CD4-positive, alpha-beta T cell (primary cell): ENCODE measurements around the gene AKNA. TPM values are rescaled to one million over a fixed set of nuclear protein-coding genes. Genes with fewer than 3 reads are reported as not detected.

Experiments used
- ATAC-seq: fragments of 200-7000 bp; cut with Tn5 transposase; one replicate; pipeline ENCODE4 v1.10.0; 2022; ENCODE audit warnings: mild to moderate bottlenecking; ENCODE audit not compliant: poor library complexity
- CTCF ChIA-PET: fragments of 350-600 bp; sonication (Branson Sonifier 250); formaldehyde crosslinking; loops from one replicate; lab custom pipeline; 2021; ENCODE audit warnings: antibody characterized with exemption, inconsistent platforms; lab: Charles Lee
- POLR2A ChIA-PET: fragments of 350-600 bp; sonication (Branson Sonifier 250); formaldehyde crosslinking; loops from one replicate; lab custom pipeline; 2021; ENCODE audit warnings: antibody characterized with exemption, inconsistent platforms; lab: Charles Lee
- DNase-seq, 14 experiments: peaks; one replicate each; pipeline ENCODE4 v3.0.0-alpha.2; 2013 to 2020; ENCODE audit warnings: mixed read lengths in 2 of 14
- H3K27ac ChIP-seq, 2 donors: one replicate each; pipeline versions ENCODE4 v1.5.1 to v1.7.0; 2013; ENCODE audit warnings: low read length in 2 of 2, low read depth in 1 of 2, mild to moderate bottlenecking in 1 of 2
- H3K27me3 ChIP-seq, 2 experiments: 1 replicate in 1 of 2; 2 replicates in 1 of 2; pipeline versions ENCODE4 v1.6.1 to v1.7.0; 2013; ENCODE audit warnings: low read length in 2 of 2, control low read depth in 1 of 2, mild to moderate bottlenecking in 1 of 2, moderate library complexity in 1 of 2; ENCODE audit not compliant: insufficient read depth in 2 of 2, control insufficient read depth in 1 of 2
- H3K36me3 ChIP-seq: one replicate; pipeline ENCODE4 v1.6.1; 2013; ENCODE audit warnings: low read length, control low read depth; ENCODE audit not compliant: insufficient read depth
- H3K4me1 ChIP-seq: one replicate; pipeline ENCODE4 v1.6.1; 2013; ENCODE audit warnings: low read length, control low read depth; ENCODE audit not compliant: insufficient read depth
- H3K4me3 ChIP-seq: one replicate; pipeline ENCODE4 v1.5.1; 2013; ENCODE audit warnings: mild to moderate bottlenecking, low read length, moderate library complexity
- H3K9me3 ChIP-seq, 2 experiments: 1 replicate in 1 of 2; 2 replicates in 1 of 2; pipeline versions ENCODE4 v1.6.1 to v1.7.0; 2013; ENCODE audit warnings: low read length in 2 of 2, mild to moderate bottlenecking in 2 of 2, control low read depth in 1 of 2, moderate library complexity in 1 of 2; ENCODE audit not compliant: control insufficient read depth in 1 of 2, insufficient read depth in 1 of 2
- H3K27ac Mint-ChIP-seq: one replicate; pipeline ENCODE4 v1.8.0; 2020; ENCODE audit warnings: mixed read lengths
- H3K27me3 Mint-ChIP-seq: one replicate; pipeline ENCODE4 v1.8.0; 2021; ENCODE audit warnings: mixed read lengths
- H3K36me3 Mint-ChIP-seq: one replicate; pipeline ENCODE4 v1.8.0; 2021; ENCODE audit warnings: low read depth, mixed read lengths
- H3K4me1 Mint-ChIP-seq: one replicate; pipeline ENCODE4 v1.8.0; 2021; ENCODE audit warnings: low read depth, mixed read lengths
- H3K4me3 Mint-ChIP-seq: one replicate; pipeline ENCODE4 v1.8.0; 2020; ENCODE audit warnings: mild to moderate bottlenecking, mixed read lengths
- H3K9me3 Mint-ChIP-seq: one replicate; pipeline ENCODE4 v1.8.0; 2020; ENCODE audit warnings: mixed read lengths
- CTCF ChIP-seq: fragments of 200-600 bp; IDR thresholded peaks from one replicate; pipeline ENCODE4 v1.8.0; 2022; ENCODE audit warnings: antibody characterized with exemption, mild to moderate bottlenecking
- intact Hi-C, 2 experiments: fragments of 100-400 bp; cut with DNase I in 1 of 2; cut with micrococcal nuclease in 1 of 2; formaldehyde crosslinking; loops; one replicate each; pipeline versions ENCODE4 v1.15.1 to v1.9.0; 2023 to 2025; cut with DNase I, micrococcal nuclease
- total RNA-seq, 174 experiments: library from RNA in 2 of 174; stranded (reverse) in 2 of 174; gene quantifications; one replicate each; pipeline ENCODE4 v1.2.3 and lab custom pipeline; 2021 to 2026

AKNA gene
- total RNA-seq, 2 experiments from 2014 or later: 247 to 258 TPM

GRCh38 chr9:114423181-114423580, 35.4 kb upstream of the AKNA start:
- no peak for DNase-seq
- ATAC-seq: no peak
- Mint-ChIP-seq H3K4me1 (peaks cover 6% of the 10 kb centered on the region), H3K36me3 (no peaks in the 10 kb centered on the region), H3K27ac (no peak overlapping the region), H3K9me3 (no peaks in the 10 kb centered on the region), H3K27me3 (no peaks in the 10 kb centered on the region), H3K4me3 (no peak overlapping the region)
- no peak overlapping the region for H3K4me3 ChIP-seq
- no peaks in the 10 kb centered on the region for H3K9me3 ChIP-seq
- TF ChIP-seq CTCF: no peak
- no peak overlapping the region for H3K27ac ChIP-seq
- H3K4me1 ChIP-seq: peaks cover 5% of the 10 kb centered on the region
- intact Hi-C loops: no loop called here
- H3K36me3 ChIP-seq: no peaks in the 10 kb centered on the region
- CTCF ChIA-PET: no interaction called here
- H3K27me3 ChIP-seq: no peaks in the 10 kb centered on the region
- POLR2A ChIA-PET: no interaction called here

GRCh38 chr9:114421147-114421546, 33.4 kb upstream of the AKNA start:
- CTCF ChIA-PET: interaction anchor here (1.4 kb wide), 1 partner anchor 232 kb away, joined by 3 read pairs; no protein-coding TSS in a partner anchor
- Mint-ChIP-seq H3K4me3 (no peak overlapping the region), H3K27me3 (no peaks in the 10 kb centered on the region), H3K4me1 (peaks cover 16% of the 10 kb centered on the region), H3K9me3 (no peaks in the 10 kb centered on the region), H3K36me3 (no peaks in the 10 kb centered on the region), H3K27ac (no peak overlapping the region)
- no peak for ATAC-seq
- peaks cover 14% of the 10 kb centered on the region for H3K4me1 ChIP-seq
- no peak overlapping the region for H3K27ac ChIP-seq
- no peaks in the 10 kb centered on the region for H3K9me3 ChIP-seq
- DNase-seq: no peak
- intact Hi-C loops: no loop called here
- no peak for TF ChIP-seq CTCF
- no peaks in the 10 kb centered on the region for H3K36me3 ChIP-seq
- H3K4me3 ChIP-seq: no peak overlapping the region
- H3K27me3 ChIP-seq: no peaks in the 10 kb centered on the region
- POLR2A ChIA-PET: no interaction called here

GRCh38 chr9:114419796-114420195, 32.0 kb upstream of the AKNA start:
- POLR2A ChIA-PET: interaction anchor here (1.3 kb wide), 1 partner anchor 30 kb away, joined by 3 read pairs; no protein-coding TSS in a partner anchor
- CTCF ChIA-PET: no interaction called here
- no peaks in the 10 kb centered on the region for H3K36me3 ChIP-seq
- intact Hi-C loops: no loop called here
- no peaks in the 10 kb centered on the region for H3K27me3 ChIP-seq
- Mint-ChIP-seq H3K27ac (no peak overlapping the region), H3K4me3 (no peak overlapping the region), H3K4me1 (peaks cover 16% of the 10 kb centered on the region), H3K9me3 (no peaks in the 10 kb centered on the region), H3K36me3 (no peaks in the 10 kb centered on the region), H3K27me3 (no peaks in the 10 kb centered on the region)
- no peak overlapping the region for H3K4me3 ChIP-seq
- no peak overlapping the region for H3K27ac ChIP-seq
- no peak for TF ChIP-seq CTCF
- ATAC-seq (no peak), DNase-seq (no peak)
- H3K4me1 ChIP-seq: peaks cover 14% of the 10 kb centered on the region
- no peaks in the 10 kb centered on the region for H3K9me3 ChIP-seq
